Measurements from ENCODE around the gene NPC1L1.
A peak's percentile ranks its signal among the peaks of the same experiment; 100 is the strongest.

NPC1L1 gene

DNA sequence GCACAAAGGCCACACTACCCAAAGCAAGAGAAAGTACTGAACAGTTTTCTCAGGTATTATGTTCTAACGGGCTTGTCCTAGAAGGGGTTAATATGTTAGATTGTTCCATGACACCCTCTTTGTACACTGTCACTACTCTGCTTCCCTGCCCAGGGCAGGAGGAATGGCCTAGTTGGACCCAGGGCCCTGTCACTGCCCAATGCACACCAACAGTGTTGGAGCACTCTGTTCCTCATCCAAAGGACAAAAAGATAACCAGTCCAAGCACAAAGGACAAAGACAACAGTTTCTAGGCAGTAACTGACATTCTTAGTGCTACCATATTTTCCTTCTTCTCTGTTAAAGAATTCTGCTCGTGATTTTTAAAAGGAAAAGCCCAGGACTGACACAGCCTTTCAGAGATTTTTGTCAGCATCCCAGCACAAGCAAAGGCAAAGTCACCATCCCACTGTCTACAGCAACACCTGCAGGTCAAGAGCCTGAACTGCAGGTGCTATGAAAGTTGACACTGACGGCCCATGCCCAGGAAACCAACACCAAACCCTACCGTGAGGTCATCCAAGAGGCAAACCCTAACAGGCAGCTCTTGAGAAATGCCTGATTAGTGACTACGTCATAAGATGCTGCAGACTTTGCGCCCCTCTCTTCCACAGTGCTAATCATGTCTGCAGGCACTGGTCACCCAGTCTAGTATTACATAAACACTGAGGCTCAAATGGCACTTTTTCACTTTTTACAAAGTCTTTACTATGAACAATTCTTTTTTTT lies 63.9 kb downstream of the NPC1L1 start:
- DNase-seq (ENCODE audit: low read depth in 1 of 2, low spot score in 1 of 2), result peak in 1 of 2 donors; percentile 31

DNA sequence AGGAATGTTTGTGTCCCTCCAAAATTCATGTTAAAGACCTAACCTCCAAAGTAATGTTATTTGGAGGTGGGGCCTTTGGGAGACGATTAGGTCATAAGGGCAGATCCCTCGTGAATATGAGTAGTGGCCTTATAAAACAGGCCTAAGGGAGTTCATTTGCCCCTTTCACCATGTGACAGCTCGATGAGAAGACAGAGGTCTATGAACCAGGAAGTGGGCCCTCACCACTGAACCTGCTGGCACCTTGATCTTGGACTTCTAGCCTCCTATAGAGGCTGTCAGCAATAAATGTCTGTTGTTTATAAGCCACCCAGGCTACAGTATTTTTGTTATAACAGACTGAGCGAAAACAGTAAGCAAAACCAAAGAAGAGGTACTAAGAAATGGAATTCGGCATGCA lies 64.8 kb downstream of the NPC1L1 start:
- no peak for DNase-seq (ENCODE audit: low read depth in 1 of 2, low spot score in 1 of 2)

DNA sequence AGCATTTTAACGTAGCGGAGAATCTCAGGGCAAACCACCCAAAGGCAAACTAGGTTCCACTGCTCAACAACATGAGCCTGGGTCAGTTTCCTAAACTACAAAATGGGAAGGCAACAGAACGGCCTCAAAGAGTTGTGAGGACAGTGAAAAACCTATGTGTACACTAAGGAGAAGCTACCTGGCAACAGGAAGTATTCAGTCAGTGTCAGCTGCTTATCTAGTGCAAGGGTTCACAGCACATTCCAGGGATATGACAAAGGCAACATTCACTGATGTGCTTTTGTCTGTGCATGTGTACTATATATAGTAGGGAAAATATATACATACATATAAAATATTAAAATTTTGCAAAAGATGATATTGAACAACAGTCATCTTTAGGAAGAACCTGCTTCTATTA lies 67.8 kb downstream of the NPC1L1 start:
- DNase-seq (ENCODE audit: low read depth in 1 of 2, low spot score in 1 of 2), result no peak

DNA sequence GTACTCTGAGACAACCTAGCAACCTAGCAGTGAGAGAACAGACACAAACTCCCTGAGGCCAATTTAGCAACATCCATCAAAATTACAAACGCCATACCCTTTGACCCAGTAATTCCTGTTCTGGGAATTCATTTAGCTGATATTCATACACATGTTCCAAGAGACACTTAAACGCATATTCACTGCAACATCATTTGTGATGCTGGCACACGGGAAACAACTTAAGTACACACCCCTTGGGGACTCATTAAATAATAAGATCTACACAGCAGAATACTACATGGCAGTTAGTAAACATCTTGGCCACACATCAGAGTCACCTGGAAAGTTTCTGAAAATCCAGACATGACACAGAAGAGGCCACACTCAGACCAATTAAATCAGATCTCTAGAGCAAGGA lies 68.3 kb downstream of the NPC1L1 start:
- no peak for DNase-seq (ENCODE audit: low read depth in 1 of 2, low spot score in 1 of 2)

DNA sequence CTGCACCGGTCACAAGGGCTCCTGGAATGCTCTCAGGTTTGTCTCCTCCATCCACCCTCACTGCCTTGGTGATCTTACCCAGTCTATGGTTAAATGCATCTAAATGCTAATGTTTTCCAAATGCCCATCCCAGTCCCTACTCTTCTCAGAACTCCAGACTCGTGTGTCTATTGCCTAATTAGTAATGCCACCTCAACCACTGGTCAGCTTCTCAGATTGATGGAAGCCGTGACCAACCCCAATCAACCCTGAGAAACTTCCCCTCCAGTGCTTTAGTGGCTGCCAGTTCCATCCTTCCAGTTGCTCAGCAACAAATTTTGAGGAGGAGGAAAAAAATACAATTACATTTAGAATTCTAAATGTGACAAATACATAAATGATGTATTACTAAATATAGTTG lies 69.3 kb downstream of the NPC1L1 start:
- no peak for DNase-seq (ENCODE audit: low read depth in 1 of 2, low spot score in 1 of 2)

DNA sequence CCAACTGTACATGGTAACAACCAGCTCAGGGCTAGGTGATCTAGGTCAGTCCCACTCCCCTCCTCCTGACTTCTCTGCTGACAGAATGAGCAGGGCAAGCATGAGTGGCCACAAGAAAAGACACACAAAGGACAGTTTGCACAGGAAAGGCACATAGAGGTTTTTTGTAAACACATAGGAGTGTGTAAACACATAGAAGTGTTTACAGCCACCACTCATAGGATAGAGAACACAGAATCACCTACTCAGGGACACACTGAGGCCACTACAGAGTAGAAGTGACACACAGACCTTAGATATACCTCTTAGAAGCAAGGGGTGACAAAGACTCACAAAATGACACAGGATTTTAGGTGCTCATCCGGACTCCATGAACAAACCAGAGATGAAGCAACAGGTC lies 69.7 kb downstream of the NPC1L1 start:
- DNase-seq (ENCODE audit: low read depth in 1 of 2, low spot score in 1 of 2), result no peak

DNA sequence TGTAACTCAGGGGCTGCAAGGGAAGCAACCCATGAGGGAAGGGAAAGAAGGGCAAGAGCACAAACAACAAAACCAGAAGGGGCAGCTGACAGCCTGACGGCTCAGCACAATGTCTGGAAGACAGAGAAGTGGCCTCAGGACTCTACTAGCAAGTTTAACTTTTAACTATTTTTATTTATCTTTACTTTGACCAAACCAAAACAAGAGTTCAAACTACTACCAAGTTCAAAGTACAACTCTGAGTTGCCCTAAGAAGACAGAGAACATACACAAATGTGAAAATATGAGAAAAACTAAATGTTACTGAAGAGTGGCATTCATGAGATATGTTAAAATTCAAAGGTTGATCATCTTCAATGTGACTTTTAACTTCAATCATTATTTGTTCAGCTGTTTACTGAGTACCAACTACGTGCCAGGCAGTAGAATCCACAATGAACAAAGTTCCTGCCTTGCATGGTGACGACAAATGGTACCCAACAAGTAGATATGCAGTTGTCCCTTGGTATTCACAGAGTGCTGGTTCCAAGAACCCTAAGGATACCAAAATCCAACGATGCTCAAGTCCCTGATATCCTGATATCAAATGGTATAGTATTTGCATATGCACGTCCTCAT lies 70.4 kb downstream of the NPC1L1 start:
- no peak for DNase-seq (ENCODE audit: low read depth in 1 of 2, low spot score in 1 of 2)

DNA sequence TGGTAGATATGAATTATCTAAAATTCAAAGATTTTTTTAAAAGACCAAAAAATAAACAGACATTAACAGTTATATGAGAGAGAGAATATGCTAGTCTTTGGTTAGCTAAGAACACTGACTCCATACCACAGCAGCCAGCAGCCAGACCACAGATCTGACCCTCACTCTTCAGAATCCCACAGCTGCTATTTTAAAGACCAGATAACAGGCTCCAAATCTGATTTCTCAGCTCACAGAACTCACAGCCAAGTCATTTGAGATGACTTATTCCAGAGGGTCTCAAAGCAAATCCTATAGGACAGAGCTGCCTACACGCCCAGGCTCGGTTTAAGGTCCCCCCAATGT lies 71.0 kb downstream of the NPC1L1 start:
- no peak for DNase-seq (ENCODE audit: low read depth in 1 of 2, low spot score in 1 of 2)

DNA sequence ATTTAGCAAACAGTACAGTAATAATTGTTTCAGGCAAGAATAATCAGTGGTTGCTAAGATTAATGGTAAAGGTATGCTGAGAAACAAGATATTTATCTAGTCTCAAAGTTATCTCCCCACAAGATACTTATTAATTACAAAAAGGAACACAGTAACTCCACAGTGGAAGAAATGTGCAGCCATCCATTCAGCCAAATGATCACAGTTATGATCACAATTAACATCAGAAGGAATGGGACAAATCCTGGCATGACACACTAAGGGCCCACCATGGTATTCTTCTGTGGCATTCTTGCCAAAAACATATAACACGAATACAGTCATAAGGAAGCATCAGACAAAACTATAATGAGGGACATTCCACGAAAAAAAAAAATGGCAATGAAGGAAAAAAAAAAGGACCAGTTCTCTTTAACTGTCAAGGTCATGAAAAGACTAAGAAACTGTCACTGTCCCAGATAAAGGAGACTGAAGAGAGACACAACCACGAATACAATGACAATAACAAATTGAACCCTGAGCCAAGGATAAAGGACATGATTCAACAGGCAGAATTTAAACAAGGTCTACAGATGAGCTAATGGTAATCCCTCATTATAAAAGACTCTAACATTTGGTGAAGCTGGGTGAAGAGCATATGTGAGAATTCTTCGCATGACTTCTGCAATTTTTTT lies 71.5 kb downstream of the NPC1L1 start:
- DNase-seq (ENCODE audit: low read depth in 1 of 2, low spot score in 1 of 2), result no peak

DNA sequence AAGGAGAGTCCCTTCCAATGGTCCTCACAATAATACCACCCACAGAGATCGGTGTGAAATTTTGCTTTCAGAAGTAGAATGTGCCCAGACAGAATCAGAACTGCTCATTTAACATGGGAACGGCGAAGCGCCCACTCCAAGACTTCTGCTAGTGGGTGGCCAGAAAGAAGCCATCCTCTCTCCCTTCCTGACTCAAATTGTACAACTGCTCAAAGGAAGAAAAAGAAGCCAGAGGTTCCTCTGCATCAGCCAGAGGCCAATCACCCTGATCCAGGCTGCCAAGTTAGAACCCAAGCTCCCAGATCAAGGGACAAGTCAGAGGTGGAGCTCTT lies 73.9 kb downstream of the NPC1L1 start:
- no peak for DNase-seq (ENCODE audit: low read depth in 1 of 2, low spot score in 1 of 2)

DNA sequence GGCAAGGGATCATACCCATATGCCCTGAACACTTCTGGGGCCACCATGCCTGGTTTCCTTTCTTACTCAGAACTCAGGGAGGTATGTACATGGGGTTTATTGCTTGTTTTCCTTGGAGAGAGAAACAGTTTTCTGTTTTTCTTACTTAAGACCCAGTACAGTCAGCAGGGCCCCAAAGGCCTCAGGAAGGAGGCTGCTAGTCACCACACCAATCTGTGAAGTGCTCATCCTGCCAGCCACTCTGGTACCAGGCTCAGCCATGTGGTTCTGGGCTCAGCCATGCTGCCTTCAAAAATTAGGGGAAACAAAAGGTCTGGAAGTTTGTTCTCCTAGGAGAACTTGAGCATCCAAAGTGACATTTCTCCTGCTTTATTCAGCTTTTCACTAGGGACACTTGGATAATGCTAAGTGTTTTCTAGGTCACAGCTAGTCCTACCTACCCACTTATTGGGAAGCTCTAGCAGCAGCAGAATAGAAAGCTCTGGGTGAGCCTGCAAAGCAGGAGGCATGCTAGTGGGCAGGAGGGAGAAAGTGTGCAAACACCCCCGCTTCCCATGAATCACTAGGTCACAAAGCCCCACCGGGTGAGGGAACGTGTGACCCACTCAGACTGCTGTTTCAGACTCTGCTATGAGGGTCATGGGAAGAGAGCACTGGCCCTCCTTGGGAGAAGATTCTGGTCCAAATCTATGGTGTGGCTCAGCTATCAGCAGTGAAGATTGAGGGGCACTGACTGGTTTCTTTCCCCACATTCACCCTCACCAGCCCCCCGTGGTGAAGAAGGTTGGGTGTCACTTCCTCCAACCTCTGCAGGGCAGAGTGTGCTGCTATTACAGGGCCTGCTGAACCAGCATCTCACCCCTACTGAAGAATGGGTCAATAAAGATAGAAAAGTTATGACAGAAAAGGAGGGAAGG lies 74.6 kb downstream of the NPC1L1 start:
- no peak for DNase-seq (ENCODE audit: low read depth in 1 of 2, low spot score in 1 of 2)

DNA sequence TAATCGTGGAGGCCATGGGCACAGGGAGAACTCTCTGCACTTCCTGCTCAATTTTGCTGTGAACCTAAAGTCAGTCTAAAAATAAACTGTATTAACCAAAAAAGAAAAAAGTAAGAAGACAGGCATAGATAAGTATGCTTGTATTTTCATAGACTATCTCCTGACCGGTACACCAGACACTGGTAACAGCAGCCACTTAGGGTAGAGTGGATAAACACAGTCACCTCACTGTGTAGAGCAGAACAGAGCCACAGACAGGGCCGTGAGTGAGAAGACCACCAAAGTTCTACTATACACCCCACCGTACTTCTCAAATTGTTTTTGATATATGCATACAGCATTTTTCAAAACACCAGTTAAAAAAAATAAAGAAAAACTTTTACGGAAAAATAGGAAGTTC lies 75.6 kb downstream of the NPC1L1 start:
- no peak for DNase-seq (ENCODE audit: low read depth in 1 of 2, low spot score in 1 of 2)

DNA sequence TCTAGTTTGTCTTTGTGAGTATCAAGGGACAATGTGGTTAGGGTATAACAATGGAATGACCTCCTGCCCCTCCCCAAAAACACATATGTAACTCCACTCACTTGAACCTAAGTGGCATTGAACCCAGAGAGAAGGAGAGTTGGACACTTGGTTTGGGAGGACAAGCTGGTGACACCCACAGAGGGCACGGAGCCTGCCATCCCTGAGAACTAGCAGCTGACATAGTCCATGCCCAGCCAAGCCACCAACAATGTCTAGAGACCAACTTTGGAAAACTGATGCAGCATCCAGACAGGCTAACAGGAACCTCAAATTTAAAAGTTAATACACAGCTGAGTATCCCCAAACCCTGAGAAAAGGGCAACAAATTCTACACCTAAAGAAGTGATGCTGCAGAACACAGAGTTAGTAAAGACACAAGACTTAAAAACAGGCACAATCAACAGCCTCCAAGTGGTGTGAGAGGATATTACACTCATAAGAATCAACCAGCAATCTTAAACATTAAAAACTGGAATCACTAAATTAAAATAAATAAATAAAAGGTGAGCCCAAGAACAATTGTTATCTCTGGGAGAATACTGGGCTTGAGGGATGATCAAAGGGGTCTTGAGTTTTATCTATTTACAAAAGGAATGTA lies 77.8 kb downstream of the NPC1L1 start:
- DNase-seq (ENCODE audit: low read depth in 1 of 2, low spot score in 1 of 2), result no peak

Measured in stimulated activated CD4-positive, alpha-beta T cell treated with anti-CD3 and anti-CD28 coated beads, Interleukin-15, amount 100 ng/mL, for 1 hour (primary cell).